H1 (cell line): ENCODE data around the gene CHCHD6. TPM values are rescaled to one million over a fixed set of nuclear protein-coding genes. Genes with fewer than 3 reads are reported as not detected.

Experiments
- CTCF ChIA-PET: fragments of 300-600 bp; sonication (Branson Sonifier 250); formaldehyde crosslinking; loops from one replicate; lab custom pipeline; 2021; ENCODE audit not compliant: partially characterized antibody; lab: Charles Lee
- POLR2A ChIA-PET: fragments of 300-600 bp; sonication (Branson Sonifier 250); formaldehyde crosslinking; loops from one replicate; lab custom pipeline; 2021; ENCODE audit warnings: inconsistent platforms; ENCODE audit not compliant: partially characterized antibody; lab: Charles Lee
- DNase-seq, 2 experiments: peaks; one replicate each; pipeline versions ENCODE4 v3.0.0 to v3.0.0-alpha.2; 2010 to 2022; ENCODE audit warnings: low spot score in 2 of 2, low read depth in 1 of 2, mixed read lengths in 1 of 2
- FAIRE-seq: peaks from 2 replicates; lab custom pipeline; 2011; peaks lifted over from hg19 to GRCh38; lab: Jason Lieb, UNC
- H2AFZ ChIP-seq: 2 replicates; pipeline ENCODE4 v1.8.1; 2012; ENCODE audit warnings: low read length, inconsistent platforms
- H2AK5ac ChIP-seq: 2 replicates; pipeline ENCODE4 v1.6.1; 2013; ENCODE audit warnings: low read depth, low read length
- H2BK120ac ChIP-seq: replicated peaks from 2 replicates; pipeline ENCODE3; 2013; ENCODE audit warnings: low read depth, low read length, inconsistent platforms
- H2BK12ac ChIP-seq: 2 replicates; pipeline ENCODE4 v1.6.1; 2013; ENCODE audit warnings: low read depth, low read length
- H2BK15ac ChIP-seq: 2 replicates; pipeline ENCODE4 v1.6.1; 2013; ENCODE audit warnings: low read length
- H2BK20ac ChIP-seq: 2 replicates; pipeline ENCODE4 v1.6.1; 2013; ENCODE audit warnings: low read length
- H2BK5ac ChIP-seq: 2 replicates; pipeline ENCODE4 v1.6.1; 2013; ENCODE audit warnings: low read depth, low read length
- H3K14ac ChIP-seq: 2 replicates; pipeline ENCODE4 v1.6.1; 2013; ENCODE audit warnings: inconsistent platforms; ENCODE audit not compliant: insufficient read length
- H3K18ac ChIP-seq: 2 replicates; pipeline ENCODE4 v1.6.1; 2013; ENCODE audit warnings: low read length; ENCODE audit errors: extremely low read depth
- H3K23ac ChIP-seq: 2 replicates; pipeline ENCODE4 v1.6.1; 2013; ENCODE audit warnings: inconsistent platforms; ENCODE audit not compliant: insufficient read length
- H3K23me2 ChIP-seq: 2 replicates; pipeline ENCODE4 v1.6.1; 2013; ENCODE audit warnings: low read depth, low read length
- H3K27ac ChIP-seq: 2 replicates; pipeline ENCODE4 v1.6.1; 2011; ENCODE audit warnings: low read depth, low read length, inconsistent platforms
- H3K27me3 ChIP-seq, 4 experiments: replicated peaks in 1 of 4; 1 replicate in 1 of 4; 2 replicates in 3 of 4; pipeline versions ENCODE4 v1.6.1 to v1.8.1; 2011 to 2013; ENCODE audit warnings: low read length in 3 of 4, mild to moderate bottlenecking in 3 of 4, inconsistent platforms in 2 of 4, mixed read lengths in 2 of 4, moderate library complexity in 1 of 4; ENCODE audit not compliant: control insufficient read depth in 3 of 4, insufficient read depth in 3 of 4; ENCODE audit errors: extremely low read depth in 1 of 4
- H3K36me3 ChIP-seq, 4 experiments: 2 replicates each; pipeline versions ENCODE4 v1.6.1 to v1.8.1; 2011 to 2013; ENCODE audit warnings: mild to moderate bottlenecking in 4 of 4, low read length in 3 of 4, moderate library complexity in 2 of 4, control low read depth in 1 of 4, inconsistent platforms in 1 of 4; ENCODE audit not compliant: insufficient read depth in 4 of 4, control insufficient read depth in 2 of 4
- H3K4ac ChIP-seq: replicated peaks from 2 replicates; pipeline ENCODE3; 2013; ENCODE audit warnings: low read length, low read depth, mixed read lengths, inconsistent platforms; ENCODE audit not compliant: insufficient read length
- H3K4me1 ChIP-seq, 4 experiments: replicated peaks in 1 of 4; 1 replicate in 1 of 4; 2 replicates in 3 of 4; pipeline versions ENCODE4 v1.6.1 to v1.8.1; 2011 to 2013; ENCODE audit warnings: low read length in 3 of 4, inconsistent platforms in 2 of 4, mixed read lengths in 1 of 4; ENCODE audit not compliant: insufficient read depth in 4 of 4, control insufficient read depth in 3 of 4
- H3K4me2 ChIP-seq, 2 experiments: 2 replicates each; pipeline versions ENCODE4 v1.6.1 to v1.8.1; 2011 to 2013; ENCODE audit warnings: low read depth in 2 of 2, low read length in 2 of 2, control low read depth in 1 of 2, inconsistent platforms in 1 of 2, mild to moderate bottlenecking in 1 of 2; ENCODE audit not compliant: insufficient read depth in 1 of 2
- H3K4me3 ChIP-seq, 4 experiments: fragments of 200-600, 300-600 bp in 1 of 4; sonication (generic), shearing (Covaris generic), sonication (Bioruptor Twin) in 1 of 4; 2 replicates each; pipeline versions ENCODE4 v1.5.1 to v1.8.1; 2011 to 2016; ENCODE audit warnings: low read length in 4 of 4, low read depth in 3 of 4, control low read depth in 2 of 4, inconsistent platforms in 2 of 4, mild to moderate bottlenecking in 2 of 4, mixed read lengths in 1 of 4, moderate library complexity in 1 of 4; ENCODE audit not compliant: insufficient read depth in 2 of 4; ENCODE audit errors: extremely low read depth in 1 of 4
- H3K56ac ChIP-seq: replicated peaks from 2 replicates; pipeline ENCODE3; 2013; ENCODE audit warnings: low read depth, mild to moderate bottlenecking, mixed read lengths, low read length, inconsistent platforms; ENCODE audit not compliant: insufficient read length
- H3K79me1 ChIP-seq: 2 replicates; pipeline ENCODE4 v1.6.1; 2013; ENCODE audit warnings: low read depth, low read length, control low read depth
- H3K79me2 ChIP-seq, 2 experiments: 2 replicates each; pipeline versions ENCODE4 v1.6.1 to v1.8.1; 2012 to 2013; ENCODE audit warnings: low read length in 2 of 2, mild to moderate bottlenecking in 2 of 2, inconsistent platforms in 1 of 2; ENCODE audit not compliant: insufficient read depth in 2 of 2, control insufficient read depth in 1 of 2
- H3K9ac ChIP-seq, 4 experiments: replicated peaks in 1 of 4; 1 replicate in 1 of 4; 2 replicates in 3 of 4; pipeline versions ENCODE4 v1.6.1 to v1.8.1; 2011 to 2013; ENCODE audit warnings: low read depth in 3 of 4, low read length in 3 of 4, control low read depth in 2 of 4, mild to moderate bottlenecking in 2 of 4, moderate library complexity in 2 of 4, inconsistent platforms in 1 of 4; ENCODE audit errors: extremely low read depth in 1 of 4
- H3K9me3 ChIP-seq, 2 experiments: 2 replicates each; pipeline versions ENCODE4 v1.6.1 to v1.8.1; 2012 to 2013; ENCODE audit warnings: mild to moderate bottlenecking in 2 of 2, moderate library complexity in 2 of 2, control low read depth in 1 of 2, inconsistent platforms in 1 of 2, low read depth in 1 of 2, low read length in 1 of 2, mixed read lengths in 1 of 2; ENCODE audit not compliant: insufficient read depth in 2 of 2
- H4K20me1 ChIP-seq, 2 experiments: replicated peaks in 1 of 2; 2 replicates each; pipeline versions ENCODE3 to v1.8.1; 2011 to 2013; ENCODE audit warnings: inconsistent platforms in 2 of 2, low read length in 2 of 2, mild to moderate bottlenecking in 1 of 2; ENCODE audit not compliant: insufficient read depth in 2 of 2, control insufficient read depth in 1 of 2
- H4K5ac ChIP-seq: 2 replicates; pipeline ENCODE4 v1.6.1; 2013; ENCODE audit warnings: low read length, low read depth, mixed read lengths, inconsistent platforms; ENCODE audit not compliant: insufficient read length
- H4K8ac ChIP-seq: 2 replicates; pipeline ENCODE4 v1.8.0; 2013; ENCODE audit warnings: mild to moderate bottlenecking, moderate library complexity, low read length, inconsistent platforms; ENCODE audit not compliant: insufficient read depth; ENCODE audit errors: extremely low read depth
- H4K91ac ChIP-seq: replicated peaks from 2 replicates; pipeline ENCODE3; 2013; ENCODE audit warnings: low read length, mixed read lengths, inconsistent platforms; ENCODE audit not compliant: insufficient read length
- SIRT6 ChIP-seq: IDR thresholded peaks from one replicate; pipeline ENCODE4 v1.7.1; 2012; ENCODE audit warnings: low read length, inconsistent platforms
- WGBS, 2 experiments: shearing (Covaris generic) in 1 of 2; methylation state at CpG; one replicate each; pipeline versions ENCODE4 v1.1.6 to v1.1.7; 2013 to 2015; ENCODE audit warnings: low lambda C conversion rate in 2 of 2, mixed read lengths in 2 of 2, inconsistent platforms in 1 of 2, low coverage in 1 of 2, missing lambda C conversion rate in 1 of 2; ENCODE audit not compliant: insufficient replicate concordance in 2 of 2, insufficient coverage in 1 of 2, insufficient read length in 1 of 2; ENCODE audit errors: extremely low coverage in 1 of 2, missing lambda C conversion rate in 1 of 2; 5-methylcytosine and 5-hydroxymethylcytosine counted together
- polyA plus RNA-seq, 7 experiments: library from polyadenylated mRNA; depleted of rRNA in 3 of 7; stranded (reverse) in 5 of 7; unstranded in 2 of 7; fragments of >200 nt in 5 of 7; fragments of 200-250 nt in 2 of 7; gene quantifications; 1 replicate in 5 of 7; 2 replicates in 1 of 7; 4 replicates in 1 of 7; pipeline versions ENCODE4 v1.2.1 to v1.2.3, GENCODE V29; 2011 to 2013; ENCODE audit warnings: missing spikeins in 2 of 7, mixed read lengths in 2 of 7
- total RNA-seq: library from RNA; stranded (reverse); fragmentation: NEBNext Ultra II Directional; extraction: Animal tissue kit (Norgen Biotek cat#: 25700); gene quantifications from 2 replicates; pipeline ENCODE4 v1.2.1, GENCODE V29; 2021

CHCHD6 gene
- total and polyA plus RNA-seq, 2 of the 8 experiments (the other 6 are each of a cell fraction or from before 2014, with no cell fraction given) = 32.4 to 37.6 TPM

DNA sequence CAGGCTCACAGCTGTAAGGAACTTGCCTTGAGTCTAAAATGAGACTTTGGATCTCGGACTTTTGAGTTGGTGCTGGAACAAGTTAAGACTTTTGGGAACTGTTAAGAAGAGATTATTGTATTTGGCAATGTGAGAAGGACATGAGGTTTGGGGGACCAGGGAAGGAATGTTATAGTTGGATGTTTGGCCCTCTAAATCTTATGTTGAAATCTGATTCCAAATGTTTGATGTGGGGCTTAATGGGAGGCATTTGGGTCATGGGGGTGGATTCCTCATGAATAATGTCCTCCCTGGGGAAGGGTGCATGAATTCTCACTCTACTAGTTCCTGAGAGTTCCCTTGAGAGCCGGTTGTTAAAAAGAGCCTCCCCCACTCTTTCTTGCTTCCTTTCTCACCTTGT is 18.5 kb upstream of the CHCHD6 start:
- H3K23ac ChIP-seq = no peak overlapping the region
- H3K27ac ChIP-seq = no peak overlapping the region
- H2BK20ac ChIP-seq = no peak overlapping the region
- H3K9me3 ChIP-seq = no peaks in the 10 kb centered on the region
- no peak overlapping the region for H2BK12ac ChIP-seq
- no peak overlapping the region for H2AK5ac ChIP-seq
- no peaks in the 10 kb centered on the region for H3K23me2 ChIP-seq
- H4K20me1 ChIP-seq = no peaks in the 10 kb centered on the region
- no peak overlapping the region for H4K8ac ChIP-seq
- no peaks in the 10 kb centered on the region for H3K36me3 ChIP-seq
- H3K4me3 ChIP-seq = no peak overlapping the region
- H2BK5ac ChIP-seq = no peak overlapping the region
- no peak overlapping the region for H3K14ac ChIP-seq
- H2BK120ac ChIP-seq = no peak overlapping the region
- WGBS, 2 experiments = 88% methylated on average over 2 of the region's 2 CpGs; no CpG with 5 or more reads in 1 of the 2 experiments
- no peak overlapping the region for H4K5ac ChIP-seq
- H3K56ac ChIP-seq = no peak overlapping the region
- no peak overlapping the region for H3K4ac ChIP-seq
- H3K4me2 ChIP-seq = no peak overlapping the region
- DNase-seq (no peak), FAIRE-seq (no peak)
- ChIA-PET CTCF (interaction anchor here (0.9 to 1.3 kb wide), 5 partner anchors 8 to 288 kb away, joined by 3 to 6 read pairs (median 4); no protein-coding TSS in a partner anchor), POLR2A (no interaction called here)
- H3K79me1 ChIP-seq = no peaks in the 10 kb centered on the region
- no peak overlapping the region for H3K9ac ChIP-seq
- H3K4me1 ChIP-seq = peaks cover 0 to 6% (median 2%) of the 10 kb centered on the region in 4 experiments; a peak in 1 of 7 replicates
- no peak overlapping the region for H2BK15ac ChIP-seq
- no peak overlapping the region for H4K91ac ChIP-seq
- H3K18ac ChIP-seq = no peak overlapping the region
- no peaks in the 10 kb centered on the region for H3K79me2 ChIP-seq
- no peaks in the 10 kb centered on the region; a peak in 2 of 7 replicates for H3K27me3 ChIP-seq
- TF ChIP-seq SIRT6 = no peak
- H2AFZ ChIP-seq = no peak overlapping the region
